CD4-positive, alpha-beta T cell treated with Interleukin-10 for 1 hour (primary cell): Measurements from ENCODE around the gene ENPP3.
A peak's percentile ranks its signal among the peaks of the same experiment; 100 is the strongest.
"Not testable (repeated sequence)": the region's sequence is repeated elsewhere in the genome, so short reads cannot be mapped to it uniquely, and the experiment has no call there.

Source experiments
- DNase-seq: peaks from one replicate; pipeline ENCODE4 v3.0.0-alpha.2; 2020

Gene ENPP3

DNA sequence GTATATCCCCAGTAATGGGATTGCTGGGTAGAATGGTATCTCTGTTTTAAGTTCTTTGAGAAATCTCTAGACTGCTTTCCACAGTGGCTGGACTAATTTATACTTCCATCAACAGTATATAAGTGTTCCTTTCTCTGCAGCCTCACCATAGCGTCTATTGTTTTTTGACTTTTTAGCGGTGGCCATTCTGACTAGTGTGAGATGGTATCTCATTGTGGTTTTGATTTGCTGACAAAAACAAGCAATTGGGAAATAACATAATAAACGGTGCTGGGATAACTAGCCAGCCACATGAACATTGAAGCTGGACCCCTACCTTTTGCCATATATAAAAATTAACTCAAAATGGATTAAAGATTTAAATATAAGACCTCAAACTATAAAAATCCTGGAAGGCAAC, 49.9 kb downstream of the ENPP3 start:
- no peak for DNase-seq

- no peak for DNase-seq
Observed at GRCh38 chr6:131688286-131688685, 51.2 kb downstream of the ENPP3 start.

GRCh38 chr6:131692031-131692430, 54.9 kb downstream of the ENPP3 start:
- DNase-seq, result no peak

- DNase-seq, result no peak
Observed at GRCh38 chr6:131692589-131692988, 55.5 kb downstream of the ENPP3 start.

DNA sequence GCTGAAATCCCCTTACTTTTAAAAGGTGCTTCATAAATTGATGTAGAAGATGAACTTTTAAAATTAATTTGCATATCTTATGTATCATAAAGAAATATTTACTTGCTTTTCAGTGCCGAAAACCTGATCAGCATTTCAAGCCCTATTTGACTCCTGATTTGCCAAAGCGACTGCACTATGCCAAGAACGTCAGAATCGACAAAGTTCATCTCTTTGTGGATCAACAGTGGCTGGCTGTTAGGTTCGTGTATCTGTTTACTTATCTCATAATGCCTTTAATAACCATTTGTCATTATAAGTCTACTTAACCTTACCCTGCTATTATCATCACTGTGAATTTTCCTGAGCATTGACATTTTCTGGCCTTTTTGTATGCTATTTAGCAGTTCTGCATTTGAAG, 56.3 kb downstream of the ENPP3 start:
- DNase-seq, result no peak

DNA sequence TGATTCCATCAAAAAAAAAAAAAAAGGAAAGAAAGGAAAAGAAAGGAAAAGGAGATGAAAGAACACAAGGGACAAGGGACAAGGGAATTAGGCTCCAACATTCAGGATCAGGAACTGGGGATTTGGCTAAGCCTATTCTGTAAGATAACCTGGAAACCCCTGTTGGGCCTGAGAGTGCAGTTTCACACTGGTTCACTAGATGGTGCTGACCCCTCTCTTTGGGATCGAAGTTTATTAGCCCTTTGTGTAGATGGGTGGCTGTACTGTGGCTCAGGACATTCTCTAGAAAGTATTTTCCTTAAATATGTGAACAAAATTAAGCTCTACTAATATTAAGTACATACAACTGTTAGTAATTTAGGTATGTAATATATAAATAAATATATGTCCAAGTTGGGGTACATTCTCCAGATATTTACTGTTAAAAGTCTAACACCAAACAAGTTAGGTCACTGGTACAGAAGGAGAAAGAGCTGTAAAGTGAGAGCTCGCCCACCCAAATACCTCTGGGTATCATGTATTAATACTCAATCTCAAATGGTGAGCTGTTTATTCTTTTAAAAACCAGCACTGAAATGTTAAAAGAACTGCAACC, 57.8 kb downstream of the ENPP3 start:
- peak; percentile 29 for DNase-seq

GRCh38 chr6:131696956-131697355, 59.9 kb downstream of the ENPP3 start:
- no peak for DNase-seq

DNA sequence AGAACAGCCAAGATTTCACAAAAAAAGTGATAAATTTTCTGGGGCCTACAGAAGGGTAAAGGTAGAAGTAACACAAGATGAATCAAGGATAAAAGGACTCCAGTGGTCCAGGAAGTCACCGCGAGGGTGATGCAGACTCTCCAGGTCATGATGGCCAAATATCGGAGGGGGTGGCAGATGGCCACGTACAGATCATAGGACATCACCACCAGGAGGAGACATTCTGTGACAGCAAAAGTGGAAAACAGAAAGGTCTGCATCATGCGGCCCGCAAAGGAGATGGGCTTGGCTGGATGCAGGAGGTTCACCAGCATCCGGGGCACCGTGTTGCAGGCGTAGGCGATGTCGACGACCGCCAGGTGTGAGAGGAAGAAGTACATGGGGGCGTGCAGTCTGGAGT, 63.7 kb downstream of the ENPP3 start:
- DNase-seq, result not testable (repeated sequence)

- DNase-seq, result not testable (repeated sequence)
Observed at GRCh38 chr6:131703905-131704304, 66.8 kb downstream of the ENPP3 start.

- not testable (repeated sequence) for DNase-seq
Observed at GRCh38 chr6:131710917-131711316, 73.8 kb downstream of the ENPP3 start, which contains the start of gene CTAGE9. CTAGE9 (minus strand) TSS chr6:131711017; CDS start chr6:131711017, 0 bp downstream.

GRCh38 chr6:131715567-131715966, 78.5 kb downstream of the ENPP3 start:
- not testable (repeated sequence) for DNase-seq

DNA sequence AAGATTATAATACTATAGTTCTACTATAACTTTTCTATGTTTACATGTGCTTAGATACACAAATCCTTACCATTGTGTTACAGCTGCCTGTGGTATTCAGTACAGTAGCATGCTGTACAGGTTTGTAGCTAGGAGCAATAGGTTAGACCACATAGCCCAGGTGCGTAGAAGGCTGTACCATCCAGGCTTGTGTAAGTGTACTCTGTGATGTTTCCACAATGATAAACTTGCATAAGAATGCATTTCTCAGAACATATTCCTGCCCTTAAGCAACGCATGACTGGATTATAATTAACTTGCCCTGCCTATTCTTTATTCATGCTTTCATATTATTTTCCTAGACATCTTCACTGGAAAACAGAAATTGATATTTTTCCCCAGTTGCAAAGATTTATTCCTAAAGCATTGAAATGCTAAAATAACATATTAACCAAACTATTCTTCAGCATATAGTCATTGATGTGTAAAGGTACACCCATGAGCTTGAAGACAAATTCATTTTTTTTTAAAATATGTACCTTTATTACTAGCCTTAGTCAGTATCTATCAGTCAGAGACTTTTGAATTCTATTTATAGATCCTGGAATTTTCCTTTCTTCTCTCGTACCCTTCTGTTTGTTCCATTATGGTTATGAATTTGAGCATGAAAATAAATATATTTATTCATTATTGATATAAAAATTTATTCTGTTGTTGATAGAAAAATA, 80.9 kb downstream of the ENPP3 start:
- DNase-seq, result no peak

GRCh38 chr6:131721161-131721560, 84.1 kb downstream of the ENPP3 start:
- no peak for DNase-seq

- DNase-seq, result no peak
Observed at GRCh38 chr6:131724114-131724513, 87.0 kb downstream of the ENPP3 start.

- no peak for DNase-seq
Observed at GRCh38 chr6:131727467-131727866, 90.4 kb downstream of the ENPP3 start.

GRCh38 chr6:131727868-131728267, 90.8 kb downstream of the ENPP3 start:
- no peak for DNase-seq

DNA sequence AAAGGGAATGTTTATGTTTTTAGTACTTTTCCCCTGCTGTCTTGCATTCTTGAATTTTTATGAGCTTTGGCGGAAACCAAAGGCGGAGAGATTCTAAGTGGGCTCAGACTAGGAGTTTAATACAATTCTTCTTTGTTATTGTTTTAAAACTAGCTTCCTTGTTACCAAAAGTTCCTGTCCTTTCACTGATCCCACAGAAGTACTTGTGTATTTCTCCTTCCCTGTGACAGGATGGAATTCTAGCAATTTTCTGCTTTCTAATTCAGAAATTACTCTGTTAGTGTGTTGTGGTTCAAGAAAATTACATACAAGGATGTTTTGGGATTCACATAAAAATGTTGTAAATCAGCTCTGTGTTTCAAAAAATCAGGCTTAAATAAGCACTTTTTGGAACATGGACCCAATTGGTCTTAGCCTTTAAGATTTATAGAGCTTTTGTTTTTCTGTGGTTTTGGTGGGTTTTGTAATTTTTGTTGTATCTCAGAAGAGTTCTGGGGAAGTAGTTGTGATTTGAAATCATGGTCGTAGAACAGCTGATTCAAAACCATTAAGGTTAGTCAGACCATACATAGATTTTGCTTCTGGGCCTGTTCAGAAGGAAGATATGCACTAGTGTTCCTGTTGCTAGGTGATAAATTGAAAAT, 91.3 kb downstream of the ENPP3 start:
- no peak for DNase-seq

DNA sequence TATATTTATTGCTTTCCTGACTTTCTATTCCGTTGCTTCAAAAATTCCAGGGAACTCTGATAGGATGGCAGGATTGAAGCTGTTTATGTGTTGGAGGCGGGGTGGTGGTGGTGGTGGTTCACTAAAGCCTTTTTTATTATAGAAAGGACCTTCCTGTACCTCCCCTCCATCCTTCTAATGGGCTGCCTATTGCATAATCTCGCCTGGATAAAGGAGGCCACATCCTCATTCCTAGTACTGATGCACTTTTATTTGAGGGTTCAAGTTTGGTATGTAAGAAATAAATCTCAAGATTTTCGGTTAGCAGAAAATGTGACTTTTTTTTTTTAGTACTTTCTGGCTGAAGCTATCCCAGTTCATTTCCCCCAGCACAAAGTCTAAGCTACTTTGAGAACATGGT, 92.4 kb downstream of the ENPP3 start:
- DNase-seq, result no peak

GRCh38 chr6:131730264-131730663, 93.2 kb downstream of the ENPP3 start:
- no peak for DNase-seq

DNA sequence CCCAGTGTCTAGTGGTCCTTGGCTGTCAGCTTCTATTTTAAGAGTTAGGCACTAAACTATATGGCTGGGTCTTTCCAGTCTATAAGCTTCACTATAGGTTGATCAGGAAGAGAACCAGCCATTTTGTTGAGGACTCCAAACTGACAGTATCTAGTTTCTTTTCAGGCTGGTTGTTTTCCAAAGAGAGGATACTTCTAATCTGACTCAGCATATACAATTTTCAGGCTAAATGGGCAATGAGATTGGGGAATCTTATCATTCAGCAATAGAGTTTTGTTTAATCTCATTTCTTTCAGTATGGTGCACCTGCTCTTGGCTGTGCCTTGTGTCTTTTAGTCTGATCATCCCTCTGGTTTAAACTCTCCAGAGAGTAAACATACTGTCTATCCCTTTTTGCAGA, 94.1 kb downstream of the ENPP3 start:
- no peak for DNase-seq

DNA sequence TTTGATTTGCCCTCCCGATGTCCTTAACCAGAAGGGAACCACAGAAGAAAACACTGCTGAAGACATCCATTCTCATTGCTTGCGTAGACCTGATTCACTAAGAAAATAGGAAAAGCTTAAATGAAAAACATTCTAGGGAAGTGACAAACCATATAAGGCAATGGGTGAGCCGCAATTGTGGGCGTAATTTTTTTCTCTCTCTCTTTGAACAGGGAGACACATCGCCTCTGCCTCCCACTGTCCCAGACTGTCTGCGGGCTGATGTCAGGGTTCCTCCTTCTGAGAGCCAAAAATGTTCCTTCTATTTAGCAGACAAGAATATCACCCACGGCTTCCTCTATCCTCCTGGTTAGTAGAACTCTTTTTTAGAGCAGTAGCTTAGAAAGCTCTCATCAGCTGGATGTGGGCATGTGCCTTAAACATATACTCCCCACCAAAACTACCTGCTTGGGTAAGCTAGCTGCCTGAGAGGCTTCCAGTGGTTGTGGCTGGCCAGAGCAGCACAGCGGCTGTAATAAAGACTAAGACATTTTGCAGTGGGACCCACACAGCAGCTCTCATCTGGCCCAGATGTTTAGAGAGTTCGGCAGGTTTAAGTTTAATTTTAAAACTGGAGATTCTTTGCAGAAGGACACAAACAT, 96.4 kb downstream of the ENPP3 start:
- no peak for DNase-seq

DNA sequence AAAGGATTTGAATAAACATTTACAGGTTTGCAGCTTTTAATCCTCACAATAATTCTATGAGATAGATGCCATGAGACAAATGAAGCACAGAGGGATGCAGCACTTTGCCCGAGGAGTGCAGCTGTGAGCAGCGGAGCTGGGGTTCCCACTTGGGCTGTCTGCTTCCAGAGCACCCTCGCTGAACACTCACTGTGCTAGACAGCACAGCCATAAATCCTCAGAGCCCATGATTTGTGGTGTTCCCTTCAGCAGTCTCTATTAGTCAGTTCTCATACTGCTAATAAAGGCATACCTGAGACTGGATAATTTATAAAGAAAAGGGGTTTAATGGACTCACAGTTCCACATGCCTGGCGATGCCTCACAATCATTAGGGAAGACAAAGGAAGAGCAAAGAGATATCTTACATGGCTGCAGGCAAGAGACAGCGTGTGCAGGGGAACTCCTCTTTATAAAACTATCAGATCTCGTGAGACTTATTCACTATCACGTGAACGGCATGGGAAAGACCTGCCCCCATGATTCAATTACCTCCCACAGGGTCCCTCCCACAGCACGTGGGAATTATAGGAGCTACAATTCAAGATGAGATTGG, 99.0 kb downstream of the ENPP3 start:
- no peak for DNase-seq

- no peak for DNase-seq
Observed at GRCh38 chr6:131736811-131737210, 99.7 kb downstream of the ENPP3 start.
